SK-N-SH (cell line): Measurements from ENCODE around the gene PDIA4. TPM values are rescaled to one million over a fixed set of nuclear protein-coding genes. Genes with fewer than 3 reads are reported as not detected.

Experiments
- CTCF ChIA-PET: fragments of 300-600, 350-600 bp; formaldehyde crosslinking; extraction: SDS; loops from one replicate; lab custom pipeline; 2021; lab: Yijun Ruan, JAX
- POLR2A ChIA-PET: fragments of 350-600 bp; sonication (Branson Sonifier 250); formaldehyde crosslinking; extraction: SDS; loops from one replicate; lab custom pipeline; 2020; ENCODE audit warnings: antibody characterized with exemption, inconsistent platforms; lab: Yijun Ruan, JAX
- DNase-seq: peaks from one replicate; pipeline ENCODE4 v3.0.0; 2012
- H2AFZ ChIP-seq: fragments of 200-600 bp; sonication (generic); 2 replicates; pipeline ENCODE4 v1.8.1; 2016; ENCODE audit warnings: antibody characterized with exemption, mild to moderate bottlenecking, low read depth
- H3F3A ChIP-seq: fragments of 200-600 bp; sonication (generic); replicated peaks from 2 replicates; pipeline ENCODE3; 2016; ENCODE audit warnings: antibody characterized with exemption, mild to moderate bottlenecking; ENCODE audit not compliant: insufficient read depth
- H3K27ac ChIP-seq, 2 experiments: fragments of 200-500 bp in 1 of 2; fragments of 200-600 bp in 1 of 2; sonication (Bioruptor generic) in 1 of 2; sonication (generic), shearing (Covaris generic) in 1 of 2; 2 replicates each; pipeline versions ENCODE4 v1.5.1 to v1.6.1; 2014 to 2016; ENCODE audit warnings: low read depth in 2 of 2, inconsistent platforms in 1 of 2, low read length in 1 of 2, mild to moderate bottlenecking in 1 of 2, mixed read lengths in 1 of 2
- H3K27me3 ChIP-seq: fragments of 200-600 bp; sonication (generic), shearing (Covaris generic); 2 replicates; pipeline ENCODE4 v1.6.1; 2016; ENCODE audit warnings: mixed run types; ENCODE audit not compliant: insufficient read depth
- H3K36me3 ChIP-seq, 2 experiments: fragments of 200-500 bp in 1 of 2; fragments of 200-600 bp in 1 of 2; sonication (Bioruptor generic) in 1 of 2; sonication (generic) in 1 of 2; replicated peaks in 1 of 2; 2 replicates each; pipeline versions ENCODE3 to v1.5.1; 2014 to 2016; ENCODE audit warnings: low read length in 1 of 2, mild to moderate bottlenecking in 1 of 2; ENCODE audit not compliant: insufficient read depth in 2 of 2, control insufficient read depth in 1 of 2
- H3K4me1 ChIP-seq, 2 experiments: fragments of 200-500 bp in 1 of 2; fragments of 200-600 bp in 1 of 2; sonication (Bioruptor generic) in 1 of 2; sonication (generic), shearing (Covaris generic) in 1 of 2; 2 replicates each; pipeline versions ENCODE4 v1.5.1 to v1.6.1; 2014 to 2016; ENCODE audit warnings: low read depth in 1 of 2, low read length in 1 of 2, mixed run types in 1 of 2; ENCODE audit not compliant: insufficient read depth in 2 of 2, control insufficient read depth in 1 of 2
- H3K4me2 ChIP-seq: fragments of 200-600 bp; sonication (generic), shearing (Covaris generic); 2 replicates; pipeline ENCODE4 v1.6.1; 2017; ENCODE audit warnings: mixed run types
- H3K4me3 ChIP-seq, 2 experiments: fragments of 200-500 bp in 1 of 2; fragments of 200-600 bp in 1 of 2; sonication (Bioruptor generic) in 1 of 2; sonication (generic), shearing (Covaris generic) in 1 of 2; 2 replicates each; pipeline versions ENCODE4 v1.5.1 to v1.8.1; 2014 to 2016; ENCODE audit warnings: low read depth in 2 of 2, inconsistent platforms in 1 of 2, low read length in 1 of 2, mild to moderate bottlenecking in 1 of 2, mixed read lengths in 1 of 2, moderate library complexity in 1 of 2
- H3K79me2 ChIP-seq: fragments of 200-600 bp; sonication (generic); 2 replicates; pipeline ENCODE4 v1.8.1; 2017; ENCODE audit warnings: mild to moderate bottlenecking; ENCODE audit not compliant: insufficient read depth
- H3K9ac ChIP-seq: fragments of 200-600 bp; sonication (generic); 2 replicates; pipeline ENCODE4 v1.6.1; 2017; ENCODE audit warnings: mixed run types
- H3K9me2 ChIP-seq: fragments of 200-600 bp; sonication (generic); 2 replicates; pipeline ENCODE4 v1.6.1; 2017; ENCODE audit warnings: mixed run types
- H3K9me3 ChIP-seq: fragments of 200-600 bp; sonication (generic); 2 replicates; pipeline ENCODE4 v1.6.1; 2017; ENCODE audit warnings: mixed run types, mild to moderate bottlenecking, moderate library complexity
- H4K20me1 ChIP-seq: fragments of 200-600 bp; sonication (generic); 2 replicates; pipeline ENCODE4 v1.6.1; 2017; ENCODE audit warnings: mild to moderate bottlenecking, mixed run types; ENCODE audit not compliant: insufficient read depth
- CHD2 ChIP-seq: fragments of 150-350 bp; IDR thresholded peaks from 2 replicates; pipeline ENCODE4 v1.6.1; 2018; ENCODE audit warnings: low read length; ENCODE audit not compliant: partially characterized antibody
- ELF1 ChIP-seq: IDR thresholded peaks from 2 replicates; pipeline ENCODE4 v1.4.0; 2012
- FOSL2 ChIP-seq: IDR thresholded peaks from 2 replicates; pipeline ENCODE4 v1.4.0; 2012; ENCODE audit warnings: low read depth, mild to moderate bottlenecking, moderate library complexity, borderline replicate concordance
- FOXJ3 ChIP-seq: sonication (generic); formaldehyde crosslinking; IDR thresholded peaks from 2 replicates; pipeline ENCODE4 v1.5.1; 2020; ENCODE audit warnings: mild to moderate bottlenecking, missing genetic modification reagents
- FOXM1 ChIP-seq: IDR thresholded peaks from 2 replicates; pipeline ENCODE4 v1.4.0; 2012; ENCODE audit warnings: low read depth, mild to moderate bottlenecking
- IRF3 ChIP-seq: fragments of 150-350 bp; IDR thresholded peaks from 2 replicates; pipeline ENCODE4 v1.6.1; 2016; ENCODE audit warnings: mild to moderate bottlenecking, low read depth, low read length
- MAX ChIP-seq: IDR thresholded peaks from 2 replicates; pipeline ENCODE4 v1.4.0; 2012; ENCODE audit warnings: low read depth
- MEF2A ChIP-seq: IDR thresholded peaks from 2 replicates; pipeline ENCODE4 v1.4.0; 2012; ENCODE audit warnings: low read depth, borderline replicate concordance
- MXI1 ChIP-seq: IDR thresholded peaks from 2 replicates; pipeline ENCODE4 v1.6.1; 2012; ENCODE audit warnings: mild to moderate bottlenecking, low read depth, low read length, improper control_type of control experiment
- NRF1 ChIP-seq: IDR thresholded peaks from 2 replicates; pipeline ENCODE4 v1.6.1; 2012; ENCODE audit warnings: low read depth, mild to moderate bottlenecking, low read length
- PBX3 ChIP-seq: IDR thresholded peaks from 2 replicates; pipeline ENCODE4; 2012
- RFX5 ChIP-seq: IDR thresholded peaks from 2 replicates; pipeline ENCODE4 v1.6.1; 2012; ENCODE audit warnings: mild to moderate bottlenecking, improper control_type of control experiment, low read length
- RXRA ChIP-seq: IDR thresholded peaks from 2 replicates; pipeline ENCODE4 v1.4.0; 2012; ENCODE audit warnings: low read depth, mild to moderate bottlenecking, borderline replicate concordance
- SMC3 ChIP-seq: IDR thresholded peaks from 2 replicates; pipeline ENCODE4 v1.6.1; 2012; ENCODE audit warnings: low read depth, low read length, improper control_type of control experiment
- TAF1 ChIP-seq: IDR thresholded peaks from 2 replicates; pipeline ENCODE4 v1.6.1; 2012; ENCODE audit warnings: low read depth, mild to moderate bottlenecking, low read length, moderate library complexity, borderline replicate concordance
- TEAD4 ChIP-seq: IDR thresholded peaks from 2 replicates; pipeline ENCODE4 v1.4.0; 2012; ENCODE audit warnings: mild to moderate bottlenecking, borderline replicate concordance; ENCODE audit not compliant: insufficient read depth
- USF1 ChIP-seq: IDR thresholded peaks from 2 replicates; pipeline ENCODE4 v1.4.0; 2012; ENCODE audit warnings: low read depth, borderline replicate concordance
- USF2 ChIP-seq: fragments of 150-350 bp; IDR thresholded peaks from 2 replicates; pipeline ENCODE4 v1.6.1; 2017; ENCODE audit warnings: antibody characterized with exemption, low read length, low read depth, borderline replicate concordance
- ZBTB33 ChIP-seq: IDR thresholded peaks from 2 replicates; pipeline ENCODE4 v1.4.0; 2012; ENCODE audit warnings: low read depth, borderline replicate concordance
- WGBS: methylation state at CpG from one replicate; pipeline ENCODE4 v1.1.6; 2017; ENCODE audit warnings: low lambda C conversion rate; 5-methylcytosine and 5-hydroxymethylcytosine counted together
- polyA plus RNA-seq, 3 experiments: library from polyadenylated mRNA; depleted of rRNA; stranded (reverse); fragments of >200 nt; gene quantifications; 2 replicates each; pipeline ENCODE4 v1.2.3, GENCODE V29; 2012

Gene PDIA4
- polyA plus RNA-seq, 1 of the 3 experiments (the other 2 are of a cell fraction): 400 TPM

GRCh38 chr7:148959726-148960125 lies 68.6 kb downstream of the PDIA4 start:
- WGBS: 73% methylated on average over 3 of the region's 3 CpGs
- CTCF ChIA-PET: interaction anchor here (1.2 to 10.3 kb wide), 3 partner anchors 18 to 697 kb away, joined by 4 to 114 read pairs (median 6); no protein-coding TSS in a partner anchor
- peaks cover 8% of the 10 kb centered on the region for H3F3A ChIP-seq
- no peak for DNase-seq
- H3K4me1 ChIP-seq: no peaks in the 10 kb centered on the region; a peak in 2 of 4 replicates
- H3K9me3 ChIP-seq: no peaks in the 10 kb centered on the region
- H3K9ac ChIP-seq: no peak overlapping the region
- H2AFZ ChIP-seq: no peak overlapping the region
- no peaks in the 10 kb centered on the region for H3K9me2 ChIP-seq
- H3K36me3 ChIP-seq: no peaks in the 10 kb centered on the region
- no peak overlapping the region for H3K4me3 ChIP-seq
- H3K79me2 ChIP-seq: no peaks in the 10 kb centered on the region
- POLR2A ChIA-PET: no interaction called here
- H3K27ac ChIP-seq: no peak overlapping the region
- no peak overlapping the region for H3K4me2 ChIP-seq
- no peaks in the 10 kb centered on the region for H3K27me3 ChIP-seq
- H4K20me1 ChIP-seq: no peaks in the 10 kb centered on the region
- TF ChIP-seq TEAD4 (no peak), TAF1 (no peak), CHD2 (no peak), FOXM1 (no peak), USF2 (no peak), FOSL2 (no peak), MAX (no peak), MXI1 (no peak), MEF2A (no peak), ELF1 (no peak), FOXJ3 (CRISPR knock-in tag) (no peak), NRF1 (no peak), RFX5 (no peak), PBX3 (no peak), SMC3 (no peak), RXRA (no peak), USF1 (no peak), IRF3 (no peak), ZBTB33 (no peak)
- TF ChIP-seq, all 33 proteins: peak for 0
